Panc1 (cell line): ENCODE data around the gene TEKT3. TPM values are rescaled to one million over a fixed set of nuclear protein-coding genes. Genes with fewer than 3 reads are reported as not detected.

Experiments used
- ATAC-seq: fragments of 200-7000 bp; cut with Tn5 transposase; 2 replicates; pipeline ENCODE4 v1.9.1; 2020; ENCODE audit warnings: mild to moderate bottlenecking, moderate library complexity
- BruUV-seq: library from RNA; stranded (reverse); fragments of 400-500 nt; replicated peaks from 2 replicates; lab custom pipeline; 2021; lab: Mats Ljungman, UMichigan
- CTCF ChIA-PET: fragments of 300-600 bp; sonication (Branson Sonifier 250); formaldehyde crosslinking; loops from one replicate; lab custom pipeline; 2022; ENCODE audit warnings: antibody characterized with exemption; lab: Charles Lee
- POLR2A ChIA-PET: fragments of 300-600 bp; sonication (Branson Sonifier 250); formaldehyde crosslinking; loops from one replicate; lab custom pipeline; 2022; ENCODE audit warnings: antibody characterized with exemption; lab: Charles Lee
- DNase-seq: peaks from one replicate; pipeline ENCODE4 v3.0.0-alpha.2; 2010; ENCODE audit warnings: low read depth, low spot score
- H3K27ac ChIP-seq: 2 replicates; pipeline ENCODE4 v1.5.1; 2011; ENCODE audit warnings: mild to moderate bottlenecking, low read length, inconsistent platforms
- H3K27me3 ChIP-seq: fragments of 200-500 bp; sonication (Bioruptor generic); 2 replicates; pipeline ENCODE4 v1.6.0; 2014; ENCODE audit warnings: low read length, inconsistent platforms; ENCODE audit not compliant: control insufficient read depth, insufficient read depth
- H3K36me3 ChIP-seq: fragments of 200-500 bp; sonication (Bioruptor generic); 2 replicates; pipeline ENCODE4 v1.5.1; 2014; ENCODE audit warnings: inconsistent platforms, mild to moderate bottlenecking, low read length, moderate library complexity; ENCODE audit not compliant: control insufficient read depth, insufficient read depth
- H3K4me1 ChIP-seq: 2 replicates; pipeline ENCODE4 v1.5.1; 2011; ENCODE audit warnings: inconsistent platforms, mild to moderate bottlenecking, low read length, moderate library complexity; ENCODE audit not compliant: control insufficient read depth, insufficient read depth
- H3K4me3 ChIP-seq, 2 experiments: 2 replicates each; pipeline ENCODE4 v1.5.1; 2011 to 2012; ENCODE audit warnings: low read depth in 2 of 2, low read length in 2 of 2, mild to moderate bottlenecking in 2 of 2, inconsistent platforms in 1 of 2, moderate library complexity in 1 of 2
- H3K9me3 ChIP-seq: fragments of 200-500 bp; sonication (Bioruptor generic); 2 replicates; pipeline ENCODE4 v1.5.1; 2014; ENCODE audit warnings: low read depth, mild to moderate bottlenecking, inconsistent platforms, low read length, moderate library complexity; ENCODE audit not compliant: control insufficient read depth, insufficient read depth
- CTCF ChIP-seq: fragments of 450-650 bp; IDR thresholded peaks from 2 replicates; pipeline ENCODE4 v1.5.1; 2017; ENCODE audit warnings: mild to moderate bottlenecking
- POLR2AphosphoS5 ChIP-seq: IDR thresholded peaks from 2 replicates; pipeline ENCODE4 v1.6.1; 2012; ENCODE audit warnings: mild to moderate bottlenecking, low read depth, low read length, moderate library complexity
- REST ChIP-seq, 2 experiments: IDR thresholded peaks; 2 replicates each; pipeline ENCODE4 v1.6.1; 2011 to 2012; ENCODE audit warnings: low read depth in 2 of 2, control low read depth in 1 of 2, low read length in 1 of 2, mild to moderate bottlenecking in 1 of 2, moderate library complexity in 1 of 2; ENCODE audit not compliant: insufficient read depth in 1 of 2
- SIN3A ChIP-seq: IDR thresholded peaks from 2 replicates; pipeline ENCODE4 v1.6.1; 2012; ENCODE audit warnings: low read depth, mild to moderate bottlenecking, low read length, moderate library complexity, borderline replicate concordance; ENCODE audit not compliant: insufficient read depth
- in situ Hi-C: cut with HindIII; loops from 2 replicates; pipeline ENCODE4 v1.10.0; 2016; ENCODE audit warnings: low sequenced_read_pairs, low pct_unique_long_range_greater_than_20kb
- intact Hi-C: fragments of 100-400 bp; cut with micrococcal nuclease; formaldehyde crosslinking; loops from one replicate; pipeline ENCODE4 v1.10.0; 2022; ENCODE audit not compliant: unreplicated experiment
- total RNA-seq: library from RNA; stranded (reverse); gene quantifications from one replicate; pipeline ENCODE4 v1.2.1, GENCODE V29; 2021; ENCODE audit not compliant: unreplicated experiment

The TEKT3 gene
- total RNA-seq, 1 experiment from 2014 or later = not detected

GRCh38 chr17:15334266-15334665 lies 7.1 kb downstream of the TEKT3 start:
- ATAC-seq (no peak), DNase-seq (no peak)
- intact Hi-C loops (no loop called here), in situ Hi-C loops (no loop called here)
- TF ChIP-seq CTCF (no peak), POLR2AphosphoS5 (no peak), REST (IDR thresholded peaks at IDR 0.05; ENCODE audit: insufficient read depth in 1 of 2, low read depth in 2 of 2, low read length in 1 of 2) (no peak), SIN3A (no peak)
- no peak overlapping the region for H3K27ac ChIP-seq
- POLR2A ChIA-PET = no interaction called here
- H3K9me3 ChIP-seq = no peaks in the 10 kb centered on the region
- H3K27me3 ChIP-seq = peaks cover 2% of the 10 kb centered on the region
- no peaks in the 10 kb centered on the region for H3K36me3 ChIP-seq
- no peak overlapping the region for H3K4me3 ChIP-seq
- no peaks in the 10 kb centered on the region for H3K4me1 ChIP-seq
- CTCF ChIA-PET = no interaction called here
- BruUV-seq = no TSS peak

GRCh38 chr17:15332338-15332737 lies 9.1 kb downstream of the TEKT3 start:
- ATAC-seq = no peak

More at GRCh38 chr17:15332338-15332737, 9.1 kb downstream of the TEKT3 start:
- DNase-seq = no peak
- Histone ChIP-seq H3K36me3 (no peaks in the 10 kb centered on the region), H3K4me1 (no peaks in the 10 kb centered on the region), H3K9me3 (no peaks in the 10 kb centered on the region), H3K4me3 (no peak overlapping the region), H3K27me3 (peaks cover 9% of the 10 kb centered on the region), H3K27ac (no peak overlapping the region)
- in situ Hi-C loops (no loop called here), intact Hi-C loops (no loop called here)
- TF ChIP-seq REST (IDR thresholded peaks at IDR 0.05; ENCODE audit: insufficient read depth in 1 of 2, low read depth in 2 of 2, low read length in 1 of 2) = no peak
- TF ChIP-seq POLR2AphosphoS5 = no peak
- BruUV-seq = no TSS peak
- ChIA-PET CTCF (no interaction called here), POLR2A (no interaction called here)
